PC-3 (cell line): ENCODE measurements around the gene MCRIP1.

ENCODE experiments used
- EZH2 ChIP-seq: fragments of 300-600 bp; sonication (generic); IDR thresholded peaks from one replicate; pipeline ENCODE4 v1.6.1; 2017; ENCODE audit warnings: antibody characterized with exemption, mild to moderate bottlenecking, low read length; ENCODE audit not compliant: unreplicated experiment
- EZH2phosphoT487 ChIP-seq: fragments of 300-600 bp; sonication (generic); IDR thresholded peaks from 2 replicates; pipeline ENCODE4 v1.6.1; 2018; ENCODE audit warnings: mild to moderate bottlenecking, antibody characterized with exemption, low read length, borderline replicate concordance
- TF ChIP-seq, protein P1 (sequence below): fragments of 300-600 bp; sonication (generic); conservative IDR thresholded peaks from 2 replicates; pipeline ENCODE4 v1.5.1; 2017; ENCODE audit warnings: antibody characterized with exemption, low read depth, mild to moderate bottlenecking, low read length

DNA sequence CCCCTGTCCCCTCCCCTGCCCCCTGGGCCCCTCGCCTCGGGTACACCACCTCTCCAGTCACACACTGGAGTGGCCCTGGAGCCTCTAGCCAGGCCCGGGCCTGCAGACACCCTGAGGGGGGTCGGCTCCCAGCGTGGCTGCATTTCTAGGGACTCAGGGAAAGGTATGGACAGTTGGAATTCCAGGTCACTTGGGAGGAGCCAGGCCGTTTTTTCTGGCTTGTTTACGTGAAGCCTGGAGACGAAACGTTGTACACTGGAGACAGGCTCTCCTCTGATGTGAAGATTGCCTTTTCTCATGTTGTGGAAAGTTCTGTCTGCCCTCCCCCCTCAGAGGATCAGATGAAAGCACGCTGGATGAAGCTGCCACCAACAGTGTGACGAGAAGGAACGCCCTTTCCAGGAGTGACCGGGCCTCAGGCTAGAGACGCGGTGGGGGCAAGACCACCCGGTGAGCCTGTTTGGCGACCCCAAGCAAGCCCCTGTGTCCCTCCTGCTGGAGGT, 5.7 kb upstream of the MCRIP1 start:
- TF ChIP-seq EZH2 (no peak), EZH2phosphoT487 (no peak)
- TF ChIP-seq, protein P1, sequence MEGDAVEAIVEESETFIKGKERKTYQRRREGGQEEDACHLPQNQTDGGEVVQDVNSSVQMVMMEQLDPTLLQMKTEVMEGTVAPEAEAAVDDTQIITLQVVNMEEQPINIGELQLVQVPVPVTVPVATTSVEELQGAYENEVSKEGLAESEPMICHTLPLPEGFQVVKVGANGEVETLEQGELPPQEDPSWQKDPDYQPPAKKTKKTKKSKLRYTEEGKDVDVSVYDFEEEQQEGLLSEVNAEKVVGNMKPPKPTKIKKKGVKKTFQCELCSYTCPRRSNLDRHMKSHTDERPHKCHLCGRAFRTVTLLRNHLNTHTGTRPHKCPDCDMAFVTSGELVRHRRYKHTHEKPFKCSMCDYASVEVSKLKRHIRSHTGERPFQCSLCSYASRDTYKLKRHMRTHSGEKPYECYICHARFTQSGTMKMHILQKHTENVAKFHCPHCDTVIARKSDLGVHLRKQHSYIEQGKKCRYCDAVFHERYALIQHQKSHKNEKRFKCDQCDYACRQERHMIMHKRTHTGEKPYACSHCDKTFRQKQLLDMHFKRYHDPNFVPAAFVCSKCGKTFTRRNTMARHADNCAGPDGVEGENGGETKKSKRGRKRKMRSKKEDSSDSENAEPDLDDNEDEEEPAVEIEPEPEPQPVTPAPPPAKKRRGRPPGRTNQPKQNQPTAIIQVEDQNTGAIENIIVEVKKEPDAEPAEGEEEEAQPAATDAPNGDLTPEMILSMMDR: no peak
